GM23338 (cell line): ENCODE measurements around the gene C10orf90. TPM values are rescaled to one million over a fixed set of nuclear protein-coding genes. Genes with fewer than 3 reads are reported as not detected.
A peak's percentile ranks its signal among the peaks of the same experiment; 100 is the strongest.

Source experiments
- ATAC-seq: fragments of 200-7000 bp; cut with Tn5 transposase; 3 replicates; pipeline ENCODE4 v1.9.1; 2020
- DNase-seq: peaks from one replicate; pipeline ENCODE4 v3.0.0-alpha.2; 2015; ENCODE audit warnings: low spot score
- H2AFZ ChIP-seq: fragments of 200-600 bp; sonication (generic); 2 replicates; pipeline ENCODE4 v1.8.0; 2016; ENCODE audit warnings: antibody characterized with exemption, mild to moderate bottlenecking, moderate library complexity
- H3F3A ChIP-seq: fragments of 200-600 bp; sonication (generic); replicated peaks from 2 replicates; pipeline ENCODE4 v1.8.0; 2017; ENCODE audit warnings: antibody characterized with exemption, mixed run types, low read depth
- H3K27ac ChIP-seq: fragments of 200-600 bp; sonication (generic); 2 replicates; pipeline ENCODE4 v1.6.1; 2016; ENCODE audit warnings: low read depth
- H3K27me3 ChIP-seq: fragments of 200-600 bp; sonication (generic); 2 replicates; pipeline ENCODE4 v1.8.0; 2016; ENCODE audit warnings: mild to moderate bottlenecking, mixed run types, moderate library complexity; ENCODE audit not compliant: insufficient read depth
- H3K36me3 ChIP-seq: fragments of 200-600 bp; sonication (generic); 2 replicates; pipeline ENCODE4 v1.8.0; 2016; ENCODE audit warnings: mild to moderate bottlenecking; ENCODE audit not compliant: insufficient read depth
- H3K4me1 ChIP-seq: fragments of 200-600 bp; sonication (generic); 2 replicates; pipeline ENCODE4 v1.8.0; 2016; ENCODE audit warnings: mild to moderate bottlenecking, moderate library complexity; ENCODE audit not compliant: insufficient read depth
- H3K4me2 ChIP-seq: fragments of 200-600 bp; sonication (generic); 2 replicates; pipeline ENCODE4 v1.7.1; 2017; ENCODE audit warnings: mixed run types
- H3K4me3 ChIP-seq: fragments of 200-600 bp; sonication (generic); 2 replicates; pipeline ENCODE4 v1.6.1; 2016; ENCODE audit warnings: mixed run types
- H3K79me2 ChIP-seq: fragments of 200-600 bp; sonication (generic); replicated peaks from 2 replicates; pipeline ENCODE4 v1.8.0; 2017; ENCODE audit warnings: mild to moderate bottlenecking; ENCODE audit not compliant: insufficient read depth
- H3K9me2 ChIP-seq: fragments of 200-600 bp; sonication (generic); 2 replicates; pipeline ENCODE4 v1.8.0; 2017; ENCODE audit not compliant: insufficient read depth
- H4K20me1 ChIP-seq: fragments of 200-600 bp; sonication (generic); replicated peaks from 2 replicates; pipeline ENCODE4 v1.8.0; 2017; ENCODE audit warnings: mild to moderate bottlenecking; ENCODE audit not compliant: insufficient read depth
- H3K27ac Mint-ChIP-seq: 2 replicates; pipeline ENCODE4 v1.8.0; 2020; ENCODE audit warnings: inconsistent platforms, mild to moderate bottlenecking, moderate library complexity, mixed read lengths
- H3K27me3 Mint-ChIP-seq: 3 replicates; pipeline ENCODE4 v1.8.0; 2022; ENCODE audit warnings: low read depth, mild to moderate bottlenecking, moderate library complexity, mixed read lengths, inconsistent platforms; ENCODE audit not compliant: insufficient read depth, poor library complexity
- H3K36me3 Mint-ChIP-seq: 3 replicates; pipeline ENCODE4 v1.8.0; 2021; ENCODE audit warnings: low read depth, mild to moderate bottlenecking, inconsistent platforms, moderate library complexity, mixed read lengths
- H3K4me1 Mint-ChIP-seq: 3 replicates; pipeline ENCODE4 v1.8.0; 2020; ENCODE audit warnings: mild to moderate bottlenecking, inconsistent platforms, mixed read lengths
- H3K4me3 Mint-ChIP-seq: 3 replicates; pipeline ENCODE4 v1.8.0; 2021; ENCODE audit warnings: moderate library complexity, mild to moderate bottlenecking, inconsistent platforms, mixed read lengths
- H3K9me3 Mint-ChIP-seq: 3 replicates; pipeline ENCODE4 v1.8.0; 2020; ENCODE audit warnings: moderate library complexity, mild to moderate bottlenecking, inconsistent platforms, mixed read lengths
- CREB1 ChIP-seq: fragments of 250-450 bp; sonication (Bioruptor Pico); IDR thresholded peaks from 2 replicates; pipeline ENCODE4 v1.5.0; 2020; ENCODE audit warnings: low read depth, mild to moderate bottlenecking, moderate library complexity
- CTCF ChIP-seq, 2 experiments: fragments of 200-600 bp in 1 of 2; sonication (generic) in 1 of 2; conservative IDR thresholded peaks; 2 replicates each; pipeline versions ENCODE4 v1.5.1 to v1.6.1; 2016 to 2017; ENCODE audit warnings: antibody characterized with exemption in 2 of 2, low read depth in 2 of 2, mild to moderate bottlenecking in 2 of 2, moderate library complexity in 1 of 2
- EZH2 ChIP-seq: fragments of 200-600 bp; sonication (generic); IDR thresholded peaks from one replicate; pipeline ENCODE4 v1.8.0; 2017; ENCODE audit warnings: antibody characterized with exemption, mild to moderate bottlenecking, low read depth; ENCODE audit not compliant: unreplicated experiment
- EZH2phosphoT487 ChIP-seq: fragments of 200-600 bp; sonication (generic); IDR thresholded peaks from one replicate; pipeline ENCODE4 v1.8.1; 2018; ENCODE audit warnings: antibody characterized with exemption; ENCODE audit not compliant: unreplicated experiment
- JUNB ChIP-seq: IDR thresholded peaks from one replicate; pipeline ENCODE4 v1.6.1; 2016; ENCODE audit warnings: antibody characterized with exemption; ENCODE audit not compliant: unreplicated experiment
- NANOG ChIP-seq: IDR thresholded peaks from 2 replicates; pipeline ENCODE4 v1.6.1; 2016; ENCODE audit warnings: antibody characterized with exemption, borderline replicate concordance
- POLR2AphosphoS5 ChIP-seq: IDR thresholded peaks from 2 replicates; pipeline ENCODE4 v1.6.1; 2016; ENCODE audit warnings: antibody characterized with exemption, low read depth
- STAT1 ChIP-seq: IDR thresholded peaks from one replicate; pipeline ENCODE4 v1.6.1; 2016; ENCODE audit warnings: antibody characterized with exemption; ENCODE audit not compliant: unreplicated experiment
- ZNF114 ChIP-seq: fragments of 250-450 bp; sonication (Bioruptor Pico); IDR thresholded peaks from 2 replicates; pipeline ENCODE4 v1.5.0; 2020; ENCODE audit warnings: mild to moderate bottlenecking, moderate library complexity
- ZNF331 ChIP-seq: fragments of 250-450 bp; sonication (Bioruptor Pico); IDR thresholded peaks from 2 replicates; pipeline ENCODE4 v1.5.0; 2020; ENCODE audit warnings: low read depth, mild to moderate bottlenecking, moderate library complexity
- polyA plus RNA-seq: library from polyadenylated mRNA; unstranded; fragments of >200 nt; fragmentation: Nextera tagmentation; extraction: Ambion mirVana; gene quantifications from 2 replicates; pipeline ENCODE4 v1.2.1, GENCODE V29; 2016
- total RNA-seq: library from RNA; depleted of rRNA; stranded (reverse); fragments of >200 nt; shearing (Covaris generic); gene quantifications from 2 replicates; pipeline ENCODE4 v1.2.3, GENCODE V29; 2014
- TF ChIP-seq, protein P1 (sequence below): IDR thresholded peaks from one replicate; pipeline ENCODE4 v1.6.1; 2018; ENCODE audit warnings: antibody characterized with exemption; ENCODE audit not compliant: unreplicated experiment
- TF ChIP-seq, protein P2 (sequence below): IDR thresholded peaks from 2 replicates; pipeline ENCODE4 v1.6.1; 2016; ENCODE audit warnings: antibody characterized with exemption

Gene C10orf90
- total and polyA plus RNA-seq, 2 experiments from 2014 or later: 0.76 to 0.97 TPM

- no peak overlapping the region for H3K27ac Mint-ChIP-seq
- Histone ChIP-seq H4K20me1 (no peaks in the 10 kb centered on the region), H3K4me1 (peaks cover 6% of the 10 kb centered on the region; the same call in 1 of the 2 replicates), H2AFZ (no peak overlapping the region), H3K27ac (no peak overlapping the region), H3K27me3 (no peaks in the 10 kb centered on the region), H3F3A (no peaks in the 10 kb centered on the region), H3K9me2 (0 out of 2 replicates have a peak, but pooled peaks cover 4% of the 10 kb centered on the region), H3K79me2 (no peaks in the 10 kb centered on the region), H3K36me3 (no peaks in the 10 kb centered on the region), H3K4me2 (no peak overlapping the region), H3K4me3 (no peak overlapping the region)
- H3K4me3 Mint-ChIP-seq: no peak overlapping the region
- DNase-seq (peak; percentile 79), ATAC-seq (peak; percentile 91)
- peak; percentile 71 to 91 for TF ChIP-seq CTCF (conservative IDR thresholded peaks at IDR 0.05; ENCODE audit: low read depth in 2 of 2)
- no peak for TF ChIP-seq STAT1
- peaks cover 13% of the 10 kb centered on the region for H3K4me1 Mint-ChIP-seq
- H3K36me3 Mint-ChIP-seq: no peaks in the 10 kb centered on the region
- H3K9me3 Mint-ChIP-seq: no peaks in the 10 kb centered on the region
- H3K27me3 Mint-ChIP-seq: peaks cover 2% of the 10 kb centered on the region
Measured at GRCh38 chr10:126598009-126598408, 72.5 kb downstream of the C10orf90 start.

DNA sequence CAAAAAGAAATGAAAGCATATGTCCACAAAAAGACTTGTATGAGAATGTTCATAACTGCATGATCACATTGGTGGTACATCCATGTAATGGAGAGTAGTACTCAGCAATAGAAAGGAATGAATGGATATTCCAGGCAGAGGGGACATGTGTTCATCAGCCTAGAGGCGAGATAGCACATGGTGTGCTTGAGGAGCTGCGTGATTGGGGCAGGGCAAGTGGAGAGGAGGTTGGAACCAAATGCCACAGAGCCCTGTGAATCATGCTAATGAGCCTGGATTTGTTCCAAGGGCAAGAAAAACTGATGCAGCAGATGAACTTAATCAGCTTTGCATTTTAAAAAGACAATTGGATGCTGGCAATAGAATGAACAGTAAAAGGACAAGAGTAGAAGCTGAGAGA is 73.3 kb downstream of the C10orf90 start:
- Histone ChIP-seq H3K36me3 (no peaks in the 10 kb centered on the region), H3K4me2 (no peak overlapping the region), H3K4me1 (peaks cover 6% of the 10 kb centered on the region; the same call in 1 of the 2 replicates), H2AFZ (no peak overlapping the region), H3K27ac (no peak overlapping the region), H3K79me2 (no peaks in the 10 kb centered on the region), H3K27me3 (no peaks in the 10 kb centered on the region), H3F3A (no peaks in the 10 kb centered on the region), H4K20me1 (no peaks in the 10 kb centered on the region), H3K4me3 (no peak overlapping the region), H3K9me2 (0 out of 2 replicates have a peak, but pooled peaks cover 4% of the 10 kb centered on the region)
- Mint-ChIP-seq H3K9me3 (no peaks in the 10 kb centered on the region), H3K27ac (no peak overlapping the region), H3K36me3 (no peaks in the 10 kb centered on the region), H3K27me3 (peaks cover 2% of the 10 kb centered on the region), H3K4me3 (no peak overlapping the region), H3K4me1 (peaks cover 13% of the 10 kb centered on the region)
- ATAC-seq (no peak), DNase-seq (no peak)
- TF ChIP-seq EZH2: no peak
- TF ChIP-seq ZNF114 (CRISPR knock-in tag): no peak
- no peak for TF ChIP-seq POLR2AphosphoS5
- TF ChIP-seq NANOG: no peak
- no peak for TF ChIP-seq ZNF331
- TF ChIP-seq, protein P1, sequence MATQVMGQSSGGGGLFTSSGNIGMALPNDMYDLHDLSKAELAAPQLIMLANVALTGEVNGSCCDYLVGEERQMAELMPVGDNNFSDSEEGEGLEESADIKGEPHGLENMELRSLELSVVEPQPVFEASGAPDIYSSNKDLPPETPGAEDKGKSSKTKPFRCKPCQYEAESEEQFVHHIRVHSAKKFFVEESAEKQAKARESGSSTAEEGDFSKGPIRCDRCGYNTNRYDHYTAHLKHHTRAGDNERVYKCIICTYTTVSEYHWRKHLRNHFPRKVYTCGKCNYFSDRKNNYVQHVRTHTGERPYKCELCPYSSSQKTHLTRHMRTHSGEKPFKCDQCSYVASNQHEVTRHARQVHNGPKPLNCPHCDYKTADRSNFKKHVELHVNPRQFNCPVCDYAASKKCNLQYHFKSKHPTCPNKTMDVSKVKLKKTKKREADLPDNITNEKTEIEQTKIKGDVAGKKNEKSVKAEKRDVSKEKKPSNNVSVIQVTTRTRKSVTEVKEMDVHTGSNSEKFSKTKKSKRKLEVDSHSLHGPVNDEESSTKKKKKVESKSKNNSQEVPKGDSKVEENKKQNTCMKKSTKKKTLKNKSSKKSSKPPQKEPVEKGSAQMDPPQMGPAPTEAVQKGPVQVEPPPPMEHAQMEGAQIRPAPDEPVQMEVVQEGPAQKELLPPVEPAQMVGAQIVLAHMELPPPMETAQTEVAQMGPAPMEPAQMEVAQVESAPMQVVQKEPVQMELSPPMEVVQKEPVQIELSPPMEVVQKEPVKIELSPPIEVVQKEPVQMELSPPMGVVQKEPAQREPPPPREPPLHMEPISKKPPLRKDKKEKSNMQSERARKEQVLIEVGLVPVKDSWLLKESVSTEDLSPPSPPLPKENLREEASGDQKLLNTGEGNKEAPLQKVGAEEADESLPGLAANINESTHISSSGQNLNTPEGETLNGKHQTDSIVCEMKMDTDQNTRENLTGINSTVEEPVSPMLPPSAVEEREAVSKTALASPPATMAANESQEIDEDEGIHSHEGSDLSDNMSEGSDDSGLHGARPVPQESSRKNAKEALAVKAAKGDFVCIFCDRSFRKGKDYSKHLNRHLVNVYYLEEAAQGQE: no peak
- TF ChIP-seq, protein P2, sequence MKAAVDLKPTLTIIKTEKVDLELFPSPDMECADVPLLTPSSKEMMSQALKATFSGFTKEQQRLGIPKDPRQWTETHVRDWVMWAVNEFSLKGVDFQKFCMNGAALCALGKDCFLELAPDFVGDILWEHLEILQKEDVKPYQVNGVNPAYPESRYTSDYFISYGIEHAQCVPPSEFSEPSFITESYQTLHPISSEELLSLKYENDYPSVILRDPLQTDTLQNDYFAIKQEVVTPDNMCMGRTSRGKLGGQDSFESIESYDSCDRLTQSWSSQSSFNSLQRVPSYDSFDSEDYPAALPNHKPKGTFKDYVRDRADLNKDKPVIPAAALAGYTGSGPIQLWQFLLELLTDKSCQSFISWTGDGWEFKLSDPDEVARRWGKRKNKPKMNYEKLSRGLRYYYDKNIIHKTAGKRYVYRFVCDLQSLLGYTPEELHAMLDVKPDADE: no peak
- TF ChIP-seq CREB1 (CRISPR knock-in tag): no peak
- no peak for TF ChIP-seq EZH2phosphoT487
- TF ChIP-seq JUNB: no peak
